Adrenal gland (tissue), 12 donors: ENCODE measurements around the gene DYSF. TPM values are rescaled to one million over a fixed set of nuclear protein-coding genes. Genes with fewer than 3 reads are reported as not detected.

Experiments used
- DNase-seq, 7 donors: peaks; one replicate each; pipeline ENCODE4 v3.0.0-alpha.2; 2019 to 2020
- H3K27ac ChIP-seq, 5 donors: fragments of 200-600 bp; sonication (generic) in 4 of 5; 1 replicate in 3 of 5; 2 replicates in 2 of 5; pipeline versions ENCODE4 v1.5.1 to v1.8.0; 2016 to 2020; ENCODE audit warnings: mild to moderate bottlenecking in 1 of 5
- H3K27me3 ChIP-seq: fragments of 200-600 bp; 2 replicates; pipeline ENCODE4 v1.8.0; 2021
- H3K36me3 ChIP-seq, 2 donors: fragments of 200-600 bp; replicated peaks in 1 of 2; 1 replicate in 1 of 2; 2 replicates in 1 of 2; pipeline versions ENCODE4 v1.5.1 to v1.8.0; 2018 to 2022
- H3K4me1 ChIP-seq, 2 donors: fragments of 200-600 bp; replicated peaks in 1 of 2; 1 replicate in 1 of 2; 2 replicates in 1 of 2; pipeline versions ENCODE4 v1.5.1 to v1.8.0; 2018 to 2021
- H3K4me3 ChIP-seq, 4 donors: fragments of 200-600 bp; sonication (generic) in 3 of 4; one replicate each; pipeline ENCODE4 v1.5.1; 2016 to 2018
- H3K9me3 ChIP-seq, 3 donors: fragments of 200-600 bp; sonication (generic) in 1 of 3; replicated peaks in 1 of 3; 1 replicate in 2 of 3; 2 replicates in 1 of 3; pipeline versions ENCODE4 v1.5.1 to v1.8.0; 2016 to 2021
- POLR2A ChIP-seq, 2 donors: fragments of 450-650 bp; IDR thresholded peaks; one replicate each; pipeline ENCODE4 v1.6.1; 2017; ENCODE audit warnings: antibody characterized with exemption in 2 of 2, mild to moderate bottlenecking in 2 of 2, moderate library complexity in 1 of 2
- WGBS, 4 donors: extraction: QIAGEN DNeasy Blood & Tissue Kit in 2 of 4; methylation state at CpG; one replicate each; pipeline versions ENCODE4 v1.1.5 to v1.1.7; 2013 to 2017; 5-methylcytosine and 5-hydroxymethylcytosine counted together
- intact Hi-C, 2 donors: fragments of 100-400 bp; cut with DNase I; formaldehyde crosslinking; loops; one replicate each; pipeline versions ENCODE4 v1.14.1 to v1.15.0; 2022 to 2023
- polyA plus RNA-seq, 3 donors: library from polyadenylated mRNA; stranded (reverse); fragments of 200-250 nt in 2 of 3; fragments of 350-450 nt in 1 of 3; fragmentation: Illumina TruSeq in 1 of 3; extraction: RNeasy Lipid Tissue Mini Kit (QIAGEN cat#74804) in 1 of 3; gene quantifications; one replicate each; pipeline ENCODE4 v1.2.3, GENCODE V29; 2013 to 2014
- total RNA-seq, 9 donors: library from RNA; depleted of rRNA in 4 of 9; stranded (reverse); fragments of >200 nt in 4 of 9; fragments of 120-200 nt in 1 of 9; fragmentation: NEBNext Ultra II Directional in 1 of 9; extraction: Animal tissue kit (Norgen Biotek cat#: 25700) in 1 of 9; gene quantifications; one replicate each; pipeline versions ENCODE4 v1.1.0 to v1.2.4, GENCODE V29; 2013 to 2023
- TF ChIP-seq, protein P1 (sequence below), 6 experiments: fragments of 450-650 bp in 4 of 6; fragments of 200-600 bp in 2 of 6; sonication (generic) in 1 of 6; IDR thresholded peaks; 1 replicate in 5 of 6; 2 replicates in 1 of 6; pipeline versions ENCODE4 v1.5.1 to v1.8.0; 2016 to 2021; ENCODE audit warnings: antibody characterized with exemption in 6 of 6, mild to moderate bottlenecking in 2 of 6, moderate library complexity in 1 of 6
- donor health status: healthy with polysubstance abuse.
- donor health status: Bipolar disorder and iron deficiency.
- donor health status: DM: yes; HTN: yes; CAD: no.
- donor health status: DM: no; HTN: no; CAD: no.
- donor health status: DM: no; HTN: no; CAD: no.
- donor health status: DM: yes; HTN: yes; CAD: no.

The DYSF gene
- total and polyA plus RNA-seq, 12 donors, result 3.2 to 22.4 (median 15.3) TPM

DNA sequence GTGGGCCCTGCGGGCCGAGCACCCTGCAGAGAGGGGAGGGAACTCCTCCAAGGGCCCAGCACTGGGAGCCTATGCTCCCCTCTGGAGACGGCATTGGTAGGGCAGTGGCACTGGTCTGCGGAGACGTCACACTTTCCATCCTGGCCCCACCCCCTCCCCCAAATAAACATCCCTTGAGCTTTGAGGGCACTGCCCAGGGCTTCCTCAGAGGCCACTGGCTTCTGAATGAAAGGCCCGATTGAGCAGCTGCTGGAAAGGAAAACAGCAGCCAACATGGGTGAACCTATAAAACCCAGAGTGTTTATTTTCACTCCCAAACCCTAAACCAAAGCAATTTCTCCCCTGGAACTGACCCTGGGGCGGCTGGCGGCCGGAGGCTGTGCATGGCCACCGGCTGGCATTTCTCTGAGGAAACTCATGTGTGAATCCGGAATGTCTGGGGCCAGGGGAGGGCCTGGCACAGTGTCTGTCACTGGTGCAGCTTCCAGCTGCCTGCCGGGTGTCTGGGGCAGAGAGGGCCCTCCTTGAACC is 138.9 kb downstream of the DYSF start:
- Histone ChIP-seq H3K27me3 (no peaks in the 10 kb centered on the region), H3K9me3 (no peaks in the 10 kb centered on the region), H3K4me3 (no peak overlapping the region), H3K4me1 (no peaks in the 10 kb centered on the region), H3K27ac (no peak overlapping the region), H3K36me3 (no peaks in the 10 kb centered on the region)
- no peak for DNase-seq
- intact Hi-C loops, result no loop called here
- 79 to 93% (median 83%) methylated on average over 6 to 12 of the region's 12 CpGs for WGBS, 4 donors
- TF ChIP-seq POLR2A (IDR thresholded peaks at IDR 0.05), result no peak
- TF ChIP-seq, protein P1, sequence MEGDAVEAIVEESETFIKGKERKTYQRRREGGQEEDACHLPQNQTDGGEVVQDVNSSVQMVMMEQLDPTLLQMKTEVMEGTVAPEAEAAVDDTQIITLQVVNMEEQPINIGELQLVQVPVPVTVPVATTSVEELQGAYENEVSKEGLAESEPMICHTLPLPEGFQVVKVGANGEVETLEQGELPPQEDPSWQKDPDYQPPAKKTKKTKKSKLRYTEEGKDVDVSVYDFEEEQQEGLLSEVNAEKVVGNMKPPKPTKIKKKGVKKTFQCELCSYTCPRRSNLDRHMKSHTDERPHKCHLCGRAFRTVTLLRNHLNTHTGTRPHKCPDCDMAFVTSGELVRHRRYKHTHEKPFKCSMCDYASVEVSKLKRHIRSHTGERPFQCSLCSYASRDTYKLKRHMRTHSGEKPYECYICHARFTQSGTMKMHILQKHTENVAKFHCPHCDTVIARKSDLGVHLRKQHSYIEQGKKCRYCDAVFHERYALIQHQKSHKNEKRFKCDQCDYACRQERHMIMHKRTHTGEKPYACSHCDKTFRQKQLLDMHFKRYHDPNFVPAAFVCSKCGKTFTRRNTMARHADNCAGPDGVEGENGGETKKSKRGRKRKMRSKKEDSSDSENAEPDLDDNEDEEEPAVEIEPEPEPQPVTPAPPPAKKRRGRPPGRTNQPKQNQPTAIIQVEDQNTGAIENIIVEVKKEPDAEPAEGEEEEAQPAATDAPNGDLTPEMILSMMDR (IDR thresholded peaks at IDR 0.05), result no peak

DNA sequence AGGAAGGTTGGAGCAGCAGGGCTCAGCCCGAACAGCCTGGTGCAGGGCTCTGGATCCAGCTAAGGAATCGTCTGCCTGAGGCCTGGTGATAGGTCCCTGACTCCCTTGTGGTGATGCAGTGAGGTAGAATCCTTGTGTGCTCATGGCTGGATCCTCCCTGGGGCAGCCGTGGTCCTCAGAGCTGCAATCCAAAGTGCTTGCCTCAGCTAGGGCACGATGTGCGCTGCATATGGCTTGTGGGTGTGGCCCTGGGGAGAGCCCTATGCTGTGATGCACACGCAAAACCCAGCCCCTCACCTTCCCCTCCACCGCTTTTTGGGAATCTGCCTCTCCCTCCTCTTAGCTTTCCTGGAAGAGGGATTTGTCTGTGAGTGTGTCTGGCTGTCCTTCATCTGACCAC is 142.2 kb downstream of the DYSF start:
- H3K9me3 ChIP-seq, result no peaks in the 10 kb centered on the region
- H3K4me3 ChIP-seq, result no peak overlapping the region
- no peak for DNase-seq
- H3K4me1 ChIP-seq, result no peaks in the 10 kb centered on the region
- no peaks in the 10 kb centered on the region for H3K36me3 ChIP-seq
- no peaks in the 10 kb centered on the region for H3K27me3 ChIP-seq
- no peak overlapping the region for H3K27ac ChIP-seq
- 87 to 93% (median 90%) methylated on average over 7 of the region's 7 CpGs for WGBS, 4 donors
- intact Hi-C loops, result no loop called here
- TF ChIP-seq POLR2A (IDR thresholded peaks at IDR 0.05), result no peak
- TF ChIP-seq, protein P1 (IDR thresholded peaks at IDR 0.05), result no peak

DNA sequence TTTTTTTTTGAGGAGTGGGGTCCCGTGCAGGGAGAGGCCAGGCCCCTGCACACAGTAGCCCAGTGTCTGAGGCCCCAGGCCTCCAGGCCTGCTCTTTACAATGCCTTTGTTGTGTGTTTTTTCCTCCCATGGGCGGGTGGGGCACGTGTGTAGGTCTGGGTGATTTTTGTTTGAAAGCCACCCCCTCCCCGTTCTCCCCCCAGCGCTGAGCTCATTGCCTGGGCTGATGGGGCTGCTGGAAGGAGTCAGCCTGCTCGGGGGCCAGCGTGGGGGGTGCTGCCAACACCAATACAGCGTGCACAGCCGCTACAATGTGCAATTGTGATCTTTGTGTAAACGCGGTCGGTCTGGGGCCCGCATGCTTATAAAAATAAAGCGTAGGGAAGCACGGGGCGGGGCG is 142.7 kb downstream of the DYSF start:
- intact Hi-C loops, result no loop called here
- Histone ChIP-seq H3K27me3 (no peaks in the 10 kb centered on the region), H3K4me1 (no peaks in the 10 kb centered on the region), H3K27ac (no peak overlapping the region), H3K4me3 (no peak overlapping the region), H3K9me3 (no peaks in the 10 kb centered on the region), H3K36me3 (no peaks in the 10 kb centered on the region)
- TF ChIP-seq POLR2A (IDR thresholded peaks at IDR 0.05), result no peak
- TF ChIP-seq, protein P1 (IDR thresholded peaks at IDR 0.05), result no peak
- WGBS, 4 donors, result 67 to 80% (median 76%) methylated on average over 17 of the region's 17 CpGs
- DNase-seq, result no peak

DNA sequence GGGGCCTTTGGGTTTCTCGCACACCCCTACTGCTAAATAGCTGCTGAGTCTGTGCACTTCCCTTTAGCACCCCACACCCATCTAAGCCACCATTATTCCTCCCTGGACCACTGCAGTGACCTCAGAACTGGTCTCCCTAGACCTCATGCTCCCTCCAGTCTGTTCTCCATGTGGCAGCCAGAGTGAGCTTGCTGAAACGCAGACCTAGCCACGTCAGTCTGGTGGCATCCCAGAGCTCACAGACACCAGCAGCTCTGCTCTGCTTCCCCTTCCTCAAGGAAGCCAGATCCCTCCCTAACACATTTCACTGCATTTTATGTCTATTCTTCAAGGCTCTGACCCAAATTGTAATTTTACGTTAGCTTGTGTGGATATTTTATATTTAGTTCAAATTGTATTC is 144.4 kb downstream of the DYSF start:
- Histone ChIP-seq H3K4me3 (no peak overlapping the region), H3K9me3 (no peaks in the 10 kb centered on the region), H3K36me3 (no peaks in the 10 kb centered on the region), H3K27me3 (no peaks in the 10 kb centered on the region), H3K27ac (no peak overlapping the region), H3K4me1 (no peaks in the 10 kb centered on the region)
- 81 to 84% (median 83%) methylated on average over 4 of the region's 4 CpGs for WGBS, 4 donors
- DNase-seq, result no peak
- intact Hi-C loops, result no loop called here
- TF ChIP-seq POLR2A (IDR thresholded peaks at IDR 0.05), result no peak
- TF ChIP-seq, protein P1 (IDR thresholded peaks at IDR 0.05), result no peak
